GM12892 (cell line): ENCODE measurements around the gene TRPC4.

Experiments used
- POLR2A ChIP-seq: IDR thresholded peaks from 2 replicates; pipeline ENCODE4 v1.6.1; 2011; ENCODE audit warnings: low read depth, low read length, control low read depth
- POLR2AphosphoS5 ChIP-seq: IDR thresholded peaks from 2 replicates; pipeline ENCODE4 v1.6.1; 2011; ENCODE audit warnings: low read depth, low read length, control low read depth

DNA sequence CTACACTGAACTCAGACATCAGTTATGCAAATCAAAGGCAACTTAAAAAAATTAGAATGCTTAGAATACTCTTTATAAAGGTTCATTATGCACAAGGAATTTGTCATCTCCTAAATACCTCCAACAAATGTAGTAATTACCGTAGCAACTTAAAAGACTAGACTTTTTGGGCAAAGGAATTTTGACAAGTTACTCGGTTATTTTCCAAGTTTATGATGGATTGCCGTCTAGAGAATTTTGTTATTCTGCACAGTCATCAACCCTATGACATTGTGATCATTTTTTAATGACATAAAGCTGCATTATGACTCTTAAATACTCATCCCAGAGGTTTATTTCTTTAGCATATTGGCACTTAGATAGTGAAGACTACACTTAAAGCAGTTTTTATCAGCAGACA, 71.9 kb downstream of the TRPC4 start:
- TF ChIP-seq POLR2A = no peak
- no peak for TF ChIP-seq POLR2AphosphoS5
